Measurements from ENCODE around the gene DBH.

GRCh38 chr9:133608382-133608781 is 27.8 kb upstream of the DBH start:
- TF ChIP-seq CTCF (IDR thresholded peaks at IDR 0.05) (no peak), POLR2A (IDR thresholded peaks at IDR 0.05) (no peak)
